Testis (tissue), 2 donors: ENCODE data around the gene HOTAIR.

ENCODE experiments used
- CTCF ChIP-seq, 3 experiments: fragments of 450-650 bp in 2 of 3; fragments of 200-600 bp in 1 of 3; sonication (generic) in 1 of 3; IDR thresholded peaks; one replicate each; pipeline ENCODE4 v1.5.1; 2016 to 2019; ENCODE audit warnings: antibody characterized with exemption in 3 of 3, mild to moderate bottlenecking in 2 of 3, moderate library complexity in 1 of 3
- POLR2A ChIP-seq: fragments of 450-650 bp; IDR thresholded peaks from one replicate; pipeline ENCODE4 v1.6.1; 2017; ENCODE audit warnings: antibody characterized with exemption, mild to moderate bottlenecking, moderate library complexity

- TF ChIP-seq CTCF (IDR thresholded peaks at IDR 0.05) (no peak), POLR2A (no peak)
These were observed 20.1 kb downstream of the HOTAIR start, which contains the start of gene HOXC12 for GRCh38 chr12:53954694-53955035.
